Stimulated activated CD4-positive, alpha-beta T cell treated with anti-CD3 and anti-CD28 coated beads, Interleukin-4, amount 100 ng/mL, for 4 hours (primary cell): ENCODE measurements around the gene NDUFS7.
A peak's percentile ranks its signal among the peaks of the same experiment; 100 is the strongest.

Experiments used
- DNase-seq, 2 experiments: peaks; one replicate each; pipeline ENCODE4 v3.0.0-alpha.2; 2020

The NDUFS7 gene

DNA sequence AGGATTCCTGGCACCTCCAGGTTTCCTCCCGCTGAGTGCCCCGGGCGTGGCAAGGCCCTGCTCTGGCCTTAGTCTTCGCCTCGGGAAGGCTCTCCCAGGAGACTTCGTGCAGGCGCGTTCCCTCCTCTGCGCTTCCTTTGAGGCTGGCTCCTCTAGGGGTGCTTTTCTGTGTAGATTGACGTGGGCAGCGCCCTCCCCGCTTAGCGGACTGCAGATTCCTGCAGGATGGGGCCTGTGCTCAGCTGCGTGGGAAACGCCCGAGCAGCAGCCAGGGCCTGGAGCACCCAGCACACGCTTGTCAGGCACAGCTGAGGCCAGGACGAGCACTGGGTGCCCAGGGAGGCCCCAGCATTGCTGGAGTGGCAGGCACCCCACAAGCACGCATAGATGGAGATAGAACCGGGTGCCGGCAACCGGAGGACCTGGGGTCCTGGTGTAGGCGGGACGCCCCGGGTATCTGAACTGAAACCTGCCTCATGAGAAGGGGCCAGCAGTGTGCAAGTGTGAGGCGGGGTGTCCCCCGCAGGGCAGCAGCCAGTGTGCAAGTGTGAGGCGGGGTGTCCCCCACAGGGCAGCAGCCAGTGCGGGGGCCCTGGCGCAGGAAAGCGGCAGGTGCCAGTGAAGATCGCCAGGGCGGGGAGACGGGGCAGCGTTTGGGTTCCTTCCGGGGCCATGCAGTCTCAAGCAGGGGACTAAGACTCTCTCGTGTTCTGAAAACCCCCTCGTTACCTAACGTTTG lies 3.4 kb downstream of the NDUFS7 start:
- DNase-seq = no peak

DNA sequence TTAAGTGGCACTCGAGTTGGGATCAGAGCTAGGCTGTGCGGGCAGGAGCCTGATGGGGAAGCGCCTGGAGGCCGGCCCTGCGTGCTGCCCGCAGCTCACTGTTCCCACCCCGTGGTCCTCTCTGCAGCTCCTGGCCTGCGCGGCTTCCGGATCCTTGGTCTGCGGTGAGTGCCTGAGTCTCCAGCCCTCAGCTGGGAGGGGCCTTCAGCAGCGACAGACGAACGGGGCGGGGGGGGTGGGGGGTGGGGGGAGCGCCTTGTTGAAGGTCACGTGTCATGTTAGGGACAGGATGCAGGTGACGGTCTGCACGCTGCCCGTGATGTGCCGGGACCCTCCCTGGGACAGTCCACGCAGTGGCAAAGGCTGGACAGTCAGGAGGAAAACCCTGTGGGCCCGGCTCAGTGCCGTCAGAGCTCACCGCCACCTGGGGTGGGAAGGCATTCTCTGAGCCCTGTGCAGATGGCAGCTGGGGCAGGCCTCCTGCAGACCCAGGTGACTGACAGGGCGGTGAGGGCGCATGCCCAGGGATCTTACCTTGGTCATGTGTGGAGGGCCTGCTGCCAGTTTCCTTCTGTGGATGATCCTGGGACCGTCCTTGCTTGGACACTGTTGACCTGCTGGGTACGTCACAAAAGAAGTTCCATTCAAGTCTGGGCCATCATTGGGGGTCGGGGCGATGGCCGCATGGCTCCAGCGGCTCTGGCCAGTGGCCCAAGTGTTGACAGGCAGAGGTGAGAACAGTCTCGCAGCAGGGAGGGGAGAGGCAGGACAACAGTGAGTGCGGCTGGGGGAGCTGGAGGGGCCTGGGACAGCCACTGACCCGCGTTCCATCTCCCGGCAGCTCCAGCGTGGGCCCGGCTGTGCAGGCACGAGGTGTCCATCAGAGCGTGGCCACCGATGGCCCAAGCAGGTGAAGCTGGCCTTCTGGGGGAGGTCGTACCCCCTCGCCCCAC lies 4.3 kb downstream of the NDUFS7 start:
- DNase-seq = no peak

DNA sequence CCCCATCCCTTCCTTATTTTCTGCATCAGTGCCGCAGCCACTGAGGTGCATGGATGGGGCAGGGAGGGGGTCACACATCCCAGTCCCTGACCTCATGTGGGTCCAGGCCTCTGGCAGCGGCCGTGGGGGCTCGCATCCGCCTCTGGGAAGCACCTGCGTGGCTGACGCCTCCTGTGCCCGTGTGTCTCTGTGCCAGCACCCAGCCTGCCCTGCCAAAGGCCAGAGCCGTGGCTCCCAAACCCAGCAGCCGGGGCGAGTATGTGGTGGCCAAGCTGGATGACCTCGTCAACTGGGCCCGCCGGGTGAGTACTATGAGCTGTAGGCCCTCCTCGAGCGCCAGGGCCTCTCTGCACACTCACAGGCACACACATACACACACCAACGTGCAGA lies 4.9 kb downstream of the NDUFS7 start:
- DNase-seq = no peak

DNA sequence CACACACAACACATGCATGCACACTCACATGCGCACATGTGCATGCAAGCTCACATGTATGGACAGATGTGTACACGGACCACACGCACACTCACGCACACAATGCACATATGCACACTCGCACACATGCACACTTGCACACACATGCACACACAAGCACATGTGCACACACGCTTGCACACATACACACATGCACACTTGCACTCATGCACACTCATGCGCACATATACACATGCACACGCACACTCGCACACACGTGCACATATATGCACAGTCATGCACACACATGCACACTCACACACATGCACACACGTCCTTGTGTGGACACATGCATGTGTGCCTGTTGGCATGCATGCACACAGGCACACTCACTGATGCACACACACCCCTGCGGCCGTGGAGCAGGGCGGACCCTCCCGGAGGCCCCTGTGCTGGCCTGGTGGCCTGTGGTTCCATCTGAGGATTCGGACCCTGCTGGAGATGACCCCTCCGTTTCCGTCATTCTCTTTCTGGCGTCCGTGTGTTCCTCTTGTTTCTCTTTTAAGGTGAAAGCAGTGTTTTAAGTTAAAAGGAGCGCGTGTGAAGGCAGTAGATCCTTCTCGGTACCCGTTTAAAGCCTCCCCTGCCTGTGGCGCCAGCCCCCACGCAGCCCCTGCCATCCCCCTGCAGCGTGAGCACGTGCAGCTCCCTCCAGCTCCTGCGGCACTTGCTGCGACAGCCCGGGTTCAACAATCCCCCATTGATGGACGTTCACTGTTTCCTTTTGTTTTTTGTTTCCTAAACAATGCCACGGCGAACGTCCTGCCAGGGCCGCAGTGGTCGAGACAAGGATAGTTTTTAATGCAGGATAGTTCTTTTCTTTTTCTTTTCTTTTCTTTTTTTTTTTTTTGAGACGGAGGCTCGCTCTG lies 5.6 kb downstream of the NDUFS7 start:
- no peak for DNase-seq

DNA sequence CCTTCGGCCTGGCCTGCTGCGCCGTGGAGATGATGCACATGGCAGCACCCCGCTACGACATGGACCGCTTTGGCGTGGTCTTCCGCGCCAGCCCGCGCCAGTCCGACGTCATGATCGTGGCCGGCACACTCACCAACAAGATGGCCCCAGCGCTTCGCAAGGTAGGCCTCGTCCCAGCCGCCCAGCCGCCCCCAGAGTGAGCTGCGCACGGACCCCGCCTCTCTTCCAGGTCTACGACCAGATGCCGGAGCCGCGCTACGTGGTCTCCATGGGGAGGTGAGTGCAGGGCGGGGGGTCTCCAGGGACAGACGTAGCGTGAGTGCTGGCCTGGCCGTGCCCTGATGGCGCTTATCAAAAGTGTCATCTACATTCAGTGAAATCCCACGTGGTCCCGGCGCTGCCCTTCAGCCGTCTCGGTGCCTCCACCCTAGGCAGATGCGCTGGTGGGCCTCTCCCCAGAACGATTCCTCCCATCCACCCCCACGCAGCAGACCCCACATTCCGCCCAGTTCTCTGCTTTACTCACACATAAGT lies 7.2 kb downstream of the NDUFS7 start:
- no peak for DNase-seq

DNA sequence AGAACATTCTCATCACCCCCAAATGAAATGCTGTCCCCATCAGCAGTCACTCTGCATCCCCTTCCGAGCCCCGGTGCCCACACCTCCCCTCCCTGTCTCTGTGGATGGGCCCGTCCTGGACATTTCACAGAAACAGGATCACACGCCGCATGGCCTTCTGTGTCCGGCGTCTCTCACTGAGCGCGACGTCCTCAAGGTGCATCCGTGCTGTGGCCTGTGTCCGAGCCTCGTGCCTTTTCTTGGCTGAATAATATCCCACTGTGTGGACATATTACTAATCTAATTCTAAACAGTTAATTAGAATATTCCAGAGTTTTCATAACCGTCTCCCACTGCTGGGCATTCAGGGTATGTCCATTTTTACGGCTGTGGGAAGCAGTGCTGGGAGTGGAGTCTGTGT lies 8.7 kb downstream of the NDUFS7 start:
- DNase-seq = no peak

DNA sequence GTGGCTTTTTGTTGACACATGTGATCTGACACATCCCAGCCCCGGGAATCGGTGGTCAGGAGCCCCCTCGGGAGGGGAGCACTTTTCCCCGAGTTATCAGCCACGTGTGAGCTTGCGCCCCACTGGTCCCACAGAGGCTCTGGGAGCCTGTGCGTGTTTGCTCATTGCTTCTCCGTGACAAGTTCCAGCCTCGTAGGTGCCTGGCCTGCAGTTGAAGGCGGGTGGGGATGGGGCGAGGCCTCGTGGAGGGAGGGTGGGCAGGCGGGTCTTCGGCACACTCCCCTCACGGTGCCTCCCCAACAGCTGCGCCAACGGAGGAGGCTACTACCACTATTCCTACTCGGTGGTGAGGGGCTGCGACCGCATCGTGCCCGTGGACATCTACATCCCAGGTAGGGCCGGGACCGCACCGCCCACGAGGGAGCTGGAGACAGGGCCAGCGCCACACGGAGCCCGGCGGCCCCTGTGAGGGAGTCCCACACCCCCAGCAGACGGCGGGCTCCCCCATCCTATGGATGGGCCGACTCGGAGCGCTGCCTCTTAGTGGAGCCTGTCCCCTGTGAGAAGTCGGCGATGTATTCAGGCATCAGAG lies 9.3 kb downstream of the NDUFS7 start:
- DNase-seq = no peak

DNA sequence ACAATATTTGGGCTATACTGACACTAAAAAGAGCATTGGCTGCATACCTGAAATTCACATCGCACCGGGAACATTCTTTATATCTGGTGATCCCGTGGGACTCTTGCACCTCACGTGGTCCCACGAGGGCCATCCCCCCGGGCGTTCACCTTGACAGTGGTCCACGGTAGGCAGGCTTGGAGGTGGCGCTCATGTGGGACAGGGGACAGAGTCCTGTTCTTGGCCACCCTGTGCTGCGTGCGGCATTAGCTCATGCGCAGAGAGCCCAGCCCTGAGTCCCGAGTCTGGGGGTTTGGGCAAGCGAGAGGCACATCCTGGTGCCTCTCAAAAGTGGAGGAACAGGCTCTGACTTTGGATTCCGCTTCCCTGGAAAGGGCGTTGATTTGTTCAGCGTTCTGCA lies 10.1 kb downstream of the NDUFS7 start:
- no peak for DNase-seq

DNA sequence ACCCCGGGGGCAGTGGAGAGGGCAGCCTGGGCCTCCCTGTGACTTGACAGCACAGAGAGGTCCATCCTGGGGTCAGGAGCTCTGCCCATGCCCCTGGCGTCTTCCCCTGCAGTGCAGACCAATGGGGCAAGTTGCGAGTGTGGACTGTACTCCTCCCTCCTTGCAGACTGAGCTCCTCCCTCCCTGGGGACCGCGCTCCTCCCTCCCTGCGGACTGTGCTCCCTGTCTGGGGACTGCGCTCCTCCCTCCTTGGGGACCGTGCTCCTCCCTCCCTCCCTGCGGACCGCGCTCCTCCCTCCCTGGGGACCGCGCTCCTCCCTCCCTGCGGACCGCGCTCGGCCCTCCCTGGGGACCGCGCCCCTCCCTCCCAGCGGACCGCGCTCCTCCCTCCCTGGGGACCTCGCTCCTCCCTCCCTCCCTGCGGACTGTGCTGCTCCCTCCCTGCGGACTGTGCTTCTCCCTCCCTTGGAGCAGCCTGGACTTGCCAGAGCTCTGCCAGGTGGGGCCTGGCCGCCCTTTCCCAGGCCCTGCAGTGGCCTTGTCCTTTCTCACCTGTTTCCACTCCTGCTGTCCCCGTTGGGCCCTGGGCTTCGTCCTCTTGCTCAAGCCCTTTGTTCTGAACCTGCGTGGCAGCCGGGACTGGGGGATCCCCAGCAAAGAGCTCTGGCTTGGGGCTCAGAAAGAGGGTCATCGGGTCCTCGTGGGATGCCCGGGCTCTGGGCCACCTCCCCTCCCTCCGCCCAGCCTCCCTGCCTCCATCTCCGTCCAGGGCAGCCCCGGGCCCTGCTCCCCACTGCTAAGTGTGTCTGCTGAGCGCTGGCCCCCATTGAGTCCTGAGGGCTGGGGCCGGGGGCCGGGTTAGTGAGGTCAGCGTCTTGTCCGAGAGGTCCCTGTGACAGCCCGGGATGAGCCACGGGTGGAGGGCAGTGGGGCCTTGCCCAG lies 10.8 kb downstream of the NDUFS7 start:
- no peak for DNase-seq

DNA sequence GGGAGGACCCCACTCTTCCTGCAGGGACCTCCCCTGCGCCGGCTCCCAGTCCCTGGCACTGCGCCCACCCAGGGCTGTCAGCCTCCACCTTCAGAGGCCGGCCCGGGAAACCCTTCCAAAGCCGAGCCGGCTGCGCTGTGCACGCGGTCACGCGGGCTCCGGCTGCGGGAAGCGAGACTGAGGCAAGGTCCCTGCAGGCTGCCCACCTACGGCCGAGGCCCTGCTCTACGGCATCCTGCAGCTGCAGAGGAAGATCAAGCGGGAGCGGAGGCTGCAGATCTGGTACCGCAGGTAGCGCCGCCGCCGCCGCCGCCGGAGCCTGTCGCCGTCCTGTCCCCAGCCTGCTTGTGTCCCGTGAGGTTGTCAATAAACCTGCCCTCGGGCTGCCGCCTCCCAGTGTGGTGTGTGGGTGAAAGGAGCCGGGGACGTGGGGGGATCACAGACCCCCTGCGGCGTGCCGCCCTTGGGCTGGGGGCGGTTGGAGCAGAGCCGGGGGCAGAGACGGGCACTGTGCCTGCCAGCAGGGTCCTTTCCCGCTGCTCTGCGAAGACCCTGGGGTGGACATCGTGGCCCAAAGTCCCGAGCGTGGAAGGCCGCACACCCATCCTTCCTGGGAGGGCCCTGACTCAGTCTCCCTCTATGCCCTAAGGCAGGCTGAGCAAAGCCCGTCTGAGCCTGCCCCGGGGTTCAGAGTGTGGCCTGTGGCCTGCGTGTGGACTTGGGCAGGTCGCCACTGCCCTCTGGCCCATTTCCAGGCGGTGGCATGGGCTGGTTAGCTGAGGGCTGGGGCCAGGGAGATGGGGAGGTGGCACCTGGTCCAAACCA lies 11.7 kb downstream of the NDUFS7 start:
- DNase-seq = no peak

DNA sequence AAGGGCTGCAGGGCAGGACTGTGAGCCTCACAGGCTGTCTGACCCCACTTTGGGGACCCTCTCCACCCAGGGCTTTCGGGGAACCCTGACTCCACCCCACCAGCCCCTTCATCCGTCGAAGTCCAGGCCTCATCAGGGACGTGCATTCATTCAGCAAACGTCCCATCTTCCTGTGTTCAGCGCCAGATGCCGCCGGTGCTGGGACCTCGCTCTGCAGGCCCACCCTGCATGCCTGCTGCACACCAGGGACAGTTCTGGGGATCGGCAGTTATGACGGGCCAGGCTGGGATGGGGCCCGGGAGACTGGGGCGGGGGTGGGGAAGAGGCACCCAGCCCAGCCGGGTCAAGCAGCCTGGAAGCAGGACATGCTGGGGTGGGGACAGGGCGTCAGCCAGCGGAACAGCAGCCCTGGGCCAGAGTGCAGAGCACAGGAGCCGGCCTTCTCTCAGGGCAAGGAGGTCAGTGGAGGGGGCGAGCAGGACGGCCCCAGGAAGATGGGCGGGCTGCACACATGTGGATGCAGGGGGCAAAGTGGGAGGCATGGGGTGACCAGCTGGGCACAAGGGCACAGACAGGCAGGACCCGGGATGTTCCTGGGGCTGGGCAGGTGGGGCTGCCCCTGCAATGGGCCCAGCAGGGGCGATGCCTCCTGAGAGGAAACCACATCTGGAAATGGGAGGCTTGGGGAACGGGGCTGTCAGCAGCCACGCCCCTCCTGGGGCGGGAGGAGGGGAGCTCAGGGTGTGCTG lies 12.5 kb downstream of the NDUFS7 start:
- no peak for DNase-seq

DNA sequence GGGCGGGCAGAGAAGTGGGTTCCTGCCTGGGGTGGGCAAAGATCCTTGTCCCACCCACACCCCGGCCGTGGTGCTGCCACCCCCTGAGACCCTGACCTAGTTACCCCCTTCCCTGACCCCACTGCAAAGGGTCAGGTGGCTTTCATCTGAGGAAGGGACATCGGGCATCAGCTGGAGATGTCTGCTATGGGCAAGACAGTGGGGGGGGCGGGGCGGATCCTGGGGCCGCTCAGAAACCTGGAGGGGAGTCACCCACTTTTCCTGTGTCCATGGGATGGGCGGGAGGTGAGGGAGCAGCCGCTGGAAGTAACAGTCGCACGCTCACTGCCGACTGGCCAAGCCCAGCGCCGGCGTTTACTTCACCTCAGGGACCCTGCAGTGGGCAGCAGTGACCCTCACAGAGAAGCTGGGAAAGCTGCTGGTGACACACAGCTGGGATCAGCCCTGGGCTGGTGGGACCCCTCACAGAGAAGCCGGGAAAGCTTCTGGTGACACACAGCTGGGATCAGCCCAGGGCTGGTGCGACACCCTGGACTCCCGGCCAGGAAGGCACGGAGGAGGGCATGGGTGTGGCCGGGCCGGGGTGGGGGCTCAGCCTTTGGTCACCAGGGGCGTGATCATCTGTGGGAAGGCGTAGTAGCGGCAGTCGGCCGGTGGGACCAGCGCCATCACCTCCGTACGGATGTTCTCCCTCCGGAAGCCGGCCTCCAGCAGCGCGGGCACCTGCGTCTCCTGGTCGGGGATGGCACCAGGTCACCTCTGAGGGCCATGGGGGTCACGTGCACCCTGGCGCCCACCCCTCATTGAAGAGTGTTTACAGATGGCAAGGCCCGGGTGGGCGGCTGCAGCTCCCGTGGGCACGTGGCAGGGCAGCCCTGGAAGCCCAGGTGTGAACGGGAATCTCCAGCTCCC lies 13.3 kb downstream of the NDUFS7 start:
- no peak for DNase-seq

DNA sequence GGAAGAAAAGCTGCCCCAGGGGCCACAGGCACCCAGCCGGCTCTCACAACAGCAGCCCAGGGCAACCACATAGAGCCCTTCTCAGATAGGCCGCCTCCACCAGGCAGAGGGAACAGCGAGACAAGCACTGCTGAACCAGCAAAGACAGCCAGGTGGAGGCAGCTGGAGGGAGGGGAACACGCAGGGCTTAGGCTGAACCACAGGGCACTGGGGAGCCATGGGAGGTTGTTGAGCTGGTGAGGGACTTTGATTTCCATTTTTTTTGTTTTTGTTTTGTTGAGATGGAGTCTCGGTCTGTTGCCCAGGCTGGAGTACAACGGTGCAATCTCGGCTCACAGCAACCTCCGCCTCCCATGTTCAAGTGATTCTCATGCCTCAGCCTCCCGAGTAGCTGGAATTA lies 14.1 kb downstream of the NDUFS7 start:
- DNase-seq = no peak

DNA sequence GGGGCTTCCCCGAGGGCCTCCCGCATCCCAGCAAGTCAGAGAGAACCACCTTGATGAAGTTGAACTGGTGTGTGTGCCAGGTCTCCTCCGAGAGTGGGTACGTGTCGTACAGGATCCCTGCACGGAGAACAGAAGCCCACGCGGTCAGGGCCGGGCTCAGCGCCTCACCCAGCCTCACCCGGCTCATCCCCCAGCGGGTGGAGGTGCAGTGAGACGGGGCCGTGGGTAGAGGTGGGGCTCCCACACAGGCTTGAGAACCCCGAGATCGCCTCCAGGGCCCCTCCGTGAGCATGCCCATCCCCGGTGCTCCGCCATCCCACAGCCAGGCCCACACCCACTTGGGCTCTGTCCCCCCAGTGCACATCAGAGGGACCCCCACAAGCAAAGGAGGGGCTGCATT lies 15.4 kb downstream of the NDUFS7 start:
- no peak for DNase-seq

DNA sequence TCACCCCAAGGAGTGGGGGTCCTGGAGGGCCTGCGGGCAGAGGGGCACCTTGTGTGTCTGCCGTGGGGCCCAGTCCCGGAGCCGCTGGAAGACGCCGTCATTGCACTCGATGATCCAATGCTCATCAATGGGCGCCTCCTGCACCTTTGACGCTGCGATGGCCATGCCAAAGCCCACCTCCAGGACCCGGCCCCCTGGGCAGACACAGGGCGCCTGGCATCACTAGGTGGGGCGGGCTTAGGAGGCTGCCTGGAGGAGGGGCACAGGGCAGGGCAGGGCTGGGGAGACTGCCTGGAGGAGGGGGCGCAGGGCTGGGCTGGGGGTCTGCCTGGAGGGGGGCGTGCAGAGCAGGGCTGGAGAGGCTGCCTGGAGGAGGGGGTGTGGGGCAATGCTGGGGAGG lies 16.0 kb downstream of the NDUFS7 start:
- DNase-seq = no peak

DNA sequence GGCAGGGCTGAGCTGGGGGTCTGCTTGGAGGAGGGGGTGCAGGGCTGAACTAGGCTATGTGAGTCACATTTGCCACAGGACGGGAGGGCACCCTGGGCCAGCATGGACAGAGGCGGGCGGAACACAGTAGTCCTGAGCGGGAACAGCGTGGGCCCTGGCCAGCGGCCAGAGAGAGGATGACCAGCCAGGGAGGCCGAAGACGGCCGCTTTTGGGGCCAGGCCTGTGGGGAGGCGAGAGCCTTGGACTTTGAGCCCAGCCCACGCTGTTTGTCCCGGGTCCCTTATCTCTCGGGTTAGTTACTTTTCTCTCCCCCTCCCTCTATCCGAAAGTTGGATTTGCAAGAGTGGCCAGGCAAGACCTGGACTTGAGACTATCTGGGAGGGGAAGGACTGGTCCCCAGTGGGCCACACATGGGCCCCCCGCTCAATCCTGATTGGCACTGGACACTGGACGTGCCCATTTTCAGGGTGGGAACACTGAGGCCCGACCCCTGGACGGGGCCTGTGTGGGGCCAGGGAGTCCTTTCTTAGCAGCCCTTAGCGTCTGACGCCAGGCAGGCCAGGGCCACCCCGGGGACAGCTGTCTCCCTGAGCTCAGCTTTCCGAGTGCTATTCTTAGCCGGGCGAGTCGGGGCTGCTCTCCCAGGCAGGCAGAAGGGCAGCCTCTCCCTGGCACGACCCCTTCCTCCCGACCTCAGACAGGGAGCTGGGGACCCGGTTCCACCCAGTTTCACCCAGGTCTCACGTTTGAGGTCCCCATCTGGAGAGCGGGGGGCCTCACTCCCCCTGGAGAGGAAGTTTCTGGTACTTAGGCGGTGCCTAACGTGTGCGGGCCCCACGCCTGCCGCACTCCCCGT lies 16.8 kb downstream of the NDUFS7 start:
- DNase-seq = no peak

DNA sequence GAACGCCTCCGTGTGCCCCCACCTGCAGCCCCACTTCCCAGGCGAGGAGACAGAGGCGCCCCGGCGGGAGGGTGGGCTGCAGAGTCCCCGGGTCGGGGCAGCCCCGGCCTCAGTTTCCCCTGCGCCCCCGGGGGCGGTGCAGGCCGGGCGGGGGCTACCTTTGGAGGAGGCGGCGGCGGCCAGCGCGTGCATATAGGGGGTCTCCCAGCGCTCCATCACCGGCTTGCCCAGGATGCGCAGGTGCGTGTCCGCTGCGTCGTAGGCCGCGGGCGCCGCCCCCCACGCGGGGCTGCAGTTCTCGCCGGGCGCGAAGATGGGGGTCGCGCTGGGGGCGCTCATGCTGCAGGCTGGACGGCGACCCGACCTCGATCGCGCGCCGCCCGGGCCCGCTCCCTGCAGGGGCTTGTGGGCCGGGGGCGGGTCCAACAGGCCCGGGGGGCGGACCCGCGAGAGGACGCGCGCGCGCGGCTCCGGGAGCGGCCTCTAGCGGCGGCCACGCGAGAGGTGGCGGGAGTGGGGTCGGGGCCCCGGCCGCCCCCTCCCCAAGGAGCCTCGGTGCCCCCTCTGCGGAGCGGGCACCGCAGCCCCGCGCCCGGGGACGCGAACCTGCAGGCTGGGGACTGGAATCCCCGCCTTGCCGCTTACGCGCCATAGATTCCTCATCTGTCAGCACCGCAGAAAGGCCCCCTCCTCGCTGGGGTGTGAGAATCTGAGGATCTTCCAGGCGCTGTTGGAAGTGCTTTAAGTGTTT lies 17.6 kb downstream of the NDUFS7 start, which contains the start of gene GAMT:
GAMT (minus strand) TSS at position 405 of the 751 bp plus-strand sequence; CDS start at position 339, 66 bp downstream.
- DNase-seq = peak; percentile 53 to 68
